Measurements from ENCODE around the gene ZNF281.

- no peak for TF ChIP-seq HOXA7 (CRISPR knock-in tag; IDR thresholded peaks at IDR 0.05)
- no peak for TF ChIP-seq CTCF (IDR thresholded peaks at IDR 0.05)
- no peak for TF ChIP-seq CHD4 (IDR thresholded peaks at IDR 0.05; ENCODE audit: borderline replicate concordance)
These were observed 11.5 kb downstream of the ZNF281 start for GRCh38 chr1:200398373-200398772.

All from A549 (cell line).